Smooth muscle cell of the pulmonary artery (primary cell): ENCODE results near the gene POLR1F. TPM values are rescaled to one million over a fixed set of nuclear protein-coding genes. Genes with fewer than 3 reads are reported as not detected.

ENCODE experiments used
- total RNA-seq: library from RNA; depleted of rRNA; stranded (reverse); fragments of >200 nt; gene quantifications from 2 replicates; pipeline ENCODE4 v1.2.3, GENCODE V29; 2014

The POLR1F gene, protein sequence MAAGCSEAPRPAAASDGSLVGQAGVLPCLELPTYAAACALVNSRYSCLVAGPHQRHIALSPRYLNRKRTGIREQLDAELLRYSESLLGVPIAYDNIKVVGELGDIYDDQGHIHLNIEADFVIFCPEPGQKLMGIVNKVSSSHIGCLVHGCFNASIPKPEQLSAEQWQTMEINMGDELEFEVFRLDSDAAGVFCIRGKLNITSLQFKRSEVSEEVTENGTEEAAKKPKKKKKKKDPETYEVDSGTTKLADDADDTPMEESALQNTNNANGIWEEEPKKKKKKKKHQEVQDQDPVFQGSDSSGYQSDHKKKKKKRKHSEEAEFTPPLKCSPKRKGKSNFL
- total RNA-seq: 13.8 and 14.1 TPM in 2 replicates

DNA sequence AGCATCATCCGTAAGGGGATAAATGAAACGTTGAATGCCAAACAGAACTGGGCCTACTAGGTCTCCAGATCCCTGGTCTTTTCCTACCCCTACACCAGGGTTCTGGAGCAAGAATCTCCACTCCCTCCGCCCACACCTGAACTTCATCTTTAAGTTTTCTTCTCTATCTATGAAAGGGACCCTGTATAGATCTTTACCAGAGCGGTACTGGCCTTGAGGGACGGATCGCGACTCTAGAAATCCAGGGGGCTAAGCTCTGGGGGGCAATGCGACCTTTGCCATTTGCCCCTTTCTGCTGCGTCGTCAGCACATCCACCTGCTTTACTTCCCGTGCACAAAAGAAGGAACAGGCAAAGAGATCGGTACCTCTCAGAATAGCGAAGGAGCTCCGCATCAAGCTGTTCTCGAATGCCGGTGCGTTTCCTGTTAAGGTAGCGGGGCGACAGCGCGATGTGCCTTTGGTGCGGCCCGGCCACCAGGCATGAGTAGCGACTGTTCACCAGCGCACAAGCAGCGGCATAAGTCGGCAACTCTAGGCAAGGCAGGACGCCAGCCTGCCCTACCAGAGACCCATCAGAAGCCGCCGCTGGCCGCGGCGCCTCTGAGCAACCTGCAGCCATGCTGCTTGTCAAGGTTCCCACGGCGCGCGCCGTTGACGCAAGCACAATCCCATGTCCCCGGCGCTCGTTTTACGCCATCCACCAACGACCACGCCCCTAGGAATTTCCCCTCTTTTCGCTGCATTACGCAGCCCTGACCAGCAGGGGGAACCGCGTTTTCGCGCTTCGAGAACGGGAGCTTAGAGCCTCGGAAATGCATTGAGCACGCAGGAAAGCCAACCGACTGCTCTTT lies at the start of gene POLR1F:
Gene POLR1F (minus strand): TSS at position 641 of the 852 bp plus-strand sequence. CDS start 21 bp downstream, at position 620.

Other genes starting within 250 kb of the POLR1F start
- gene TMEM196, start 64.6 kb upstream of the POLR1F start, total RNA-seq: not detected in 2 replicates